GM23338 (cell line): ENCODE results near the gene TTC5. TPM values are rescaled to one million over a fixed set of nuclear protein-coding genes. Genes with fewer than 3 reads are reported as not detected.

Experiments
- ATAC-seq: fragments of 200-7000 bp; cut with Tn5 transposase; 3 replicates; pipeline ENCODE4 v1.9.1; 2020
- DNase-seq: peaks from one replicate; pipeline ENCODE4 v3.0.0-alpha.2; 2015; ENCODE audit warnings: low spot score
- H2AFZ ChIP-seq: fragments of 200-600 bp; sonication (generic); 2 replicates; pipeline ENCODE4 v1.8.0; 2016; ENCODE audit warnings: antibody characterized with exemption, mild to moderate bottlenecking, moderate library complexity
- H3F3A ChIP-seq: fragments of 200-600 bp; sonication (generic); replicated peaks from 2 replicates; pipeline ENCODE4 v1.8.0; 2017; ENCODE audit warnings: antibody characterized with exemption, mixed run types, low read depth
- H3K27ac ChIP-seq: fragments of 200-600 bp; sonication (generic); 2 replicates; pipeline ENCODE4 v1.6.1; 2016; ENCODE audit warnings: low read depth
- H3K27me3 ChIP-seq: fragments of 200-600 bp; sonication (generic); 2 replicates; pipeline ENCODE4 v1.8.0; 2016; ENCODE audit warnings: mild to moderate bottlenecking, mixed run types, moderate library complexity; ENCODE audit not compliant: insufficient read depth
- H3K36me3 ChIP-seq: fragments of 200-600 bp; sonication (generic); 2 replicates; pipeline ENCODE4 v1.8.0; 2016; ENCODE audit warnings: mild to moderate bottlenecking; ENCODE audit not compliant: insufficient read depth
- H3K4me1 ChIP-seq: fragments of 200-600 bp; sonication (generic); 2 replicates; pipeline ENCODE4 v1.8.0; 2016; ENCODE audit warnings: mild to moderate bottlenecking, moderate library complexity; ENCODE audit not compliant: insufficient read depth
- H3K4me2 ChIP-seq: fragments of 200-600 bp; sonication (generic); 2 replicates; pipeline ENCODE4 v1.7.1; 2017; ENCODE audit warnings: mixed run types
- H3K4me3 ChIP-seq: fragments of 200-600 bp; sonication (generic); 2 replicates; pipeline ENCODE4 v1.6.1; 2016; ENCODE audit warnings: mixed run types
- H3K79me2 ChIP-seq: fragments of 200-600 bp; sonication (generic); replicated peaks from 2 replicates; pipeline ENCODE4 v1.8.0; 2017; ENCODE audit warnings: mild to moderate bottlenecking; ENCODE audit not compliant: insufficient read depth
- H3K9me2 ChIP-seq: fragments of 200-600 bp; sonication (generic); 2 replicates; pipeline ENCODE4 v1.8.0; 2017; ENCODE audit not compliant: insufficient read depth
- H4K20me1 ChIP-seq: fragments of 200-600 bp; sonication (generic); replicated peaks from 2 replicates; pipeline ENCODE4 v1.8.0; 2017; ENCODE audit warnings: mild to moderate bottlenecking; ENCODE audit not compliant: insufficient read depth
- H3K27ac Mint-ChIP-seq: 2 replicates; pipeline ENCODE4 v1.8.0; 2020; ENCODE audit warnings: inconsistent platforms, mild to moderate bottlenecking, moderate library complexity, mixed read lengths
- H3K27me3 Mint-ChIP-seq: 3 replicates; pipeline ENCODE4 v1.8.0; 2022; ENCODE audit warnings: low read depth, mild to moderate bottlenecking, moderate library complexity, mixed read lengths, inconsistent platforms; ENCODE audit not compliant: insufficient read depth, poor library complexity
- H3K36me3 Mint-ChIP-seq: 3 replicates; pipeline ENCODE4 v1.8.0; 2021; ENCODE audit warnings: low read depth, mild to moderate bottlenecking, inconsistent platforms, moderate library complexity, mixed read lengths
- H3K4me1 Mint-ChIP-seq: 3 replicates; pipeline ENCODE4 v1.8.0; 2020; ENCODE audit warnings: mild to moderate bottlenecking, inconsistent platforms, mixed read lengths
- H3K4me3 Mint-ChIP-seq: 3 replicates; pipeline ENCODE4 v1.8.0; 2021; ENCODE audit warnings: moderate library complexity, mild to moderate bottlenecking, inconsistent platforms, mixed read lengths
- H3K9me3 Mint-ChIP-seq: 3 replicates; pipeline ENCODE4 v1.8.0; 2020; ENCODE audit warnings: moderate library complexity, mild to moderate bottlenecking, inconsistent platforms, mixed read lengths
- CREB1 ChIP-seq: fragments of 250-450 bp; sonication (Bioruptor Pico); IDR thresholded peaks from 2 replicates; pipeline ENCODE4 v1.5.0; 2020; ENCODE audit warnings: low read depth, mild to moderate bottlenecking, moderate library complexity
- EZH2 ChIP-seq: fragments of 200-600 bp; sonication (generic); IDR thresholded peaks from one replicate; pipeline ENCODE4 v1.8.0; 2017; ENCODE audit warnings: antibody characterized with exemption, mild to moderate bottlenecking, low read depth; ENCODE audit not compliant: unreplicated experiment
- EZH2phosphoT487 ChIP-seq: fragments of 200-600 bp; sonication (generic); IDR thresholded peaks from one replicate; pipeline ENCODE4 v1.8.1; 2018; ENCODE audit warnings: antibody characterized with exemption; ENCODE audit not compliant: unreplicated experiment
- JUNB ChIP-seq: IDR thresholded peaks from one replicate; pipeline ENCODE4 v1.6.1; 2016; ENCODE audit warnings: antibody characterized with exemption; ENCODE audit not compliant: unreplicated experiment
- NANOG ChIP-seq: IDR thresholded peaks from 2 replicates; pipeline ENCODE4 v1.6.1; 2016; ENCODE audit warnings: antibody characterized with exemption, borderline replicate concordance
- POLR2AphosphoS5 ChIP-seq: IDR thresholded peaks from 2 replicates; pipeline ENCODE4 v1.6.1; 2016; ENCODE audit warnings: antibody characterized with exemption, low read depth
- STAT1 ChIP-seq: IDR thresholded peaks from one replicate; pipeline ENCODE4 v1.6.1; 2016; ENCODE audit warnings: antibody characterized with exemption; ENCODE audit not compliant: unreplicated experiment
- ZNF114 ChIP-seq: fragments of 250-450 bp; sonication (Bioruptor Pico); IDR thresholded peaks from 2 replicates; pipeline ENCODE4 v1.5.0; 2020; ENCODE audit warnings: mild to moderate bottlenecking, moderate library complexity
- ZNF331 ChIP-seq: fragments of 250-450 bp; sonication (Bioruptor Pico); IDR thresholded peaks from 2 replicates; pipeline ENCODE4 v1.5.0; 2020; ENCODE audit warnings: low read depth, mild to moderate bottlenecking, moderate library complexity
- polyA plus RNA-seq: library from polyadenylated mRNA; unstranded; fragments of >200 nt; fragmentation: Nextera tagmentation; extraction: Ambion mirVana; gene quantifications from 2 replicates; pipeline ENCODE4 v1.2.1, GENCODE V29; 2016
- total RNA-seq: library from RNA; depleted of rRNA; stranded (reverse); fragments of >200 nt; shearing (Covaris generic); gene quantifications from 2 replicates; pipeline ENCODE4 v1.2.3, GENCODE V29; 2014
- TF ChIP-seq, protein P1 (sequence below): IDR thresholded peaks from 2 replicates; pipeline ENCODE4 v1.6.1; 2016; ENCODE audit warnings: antibody characterized with exemption
- TF ChIP-seq, protein P2 (sequence below): fragments of 250-450 bp; sonication (Bioruptor Pico); IDR thresholded peaks from 2 replicates; pipeline ENCODE4 v1.5.0; 2020; ENCODE audit warnings: mild to moderate bottlenecking, moderate library complexity
- TF ChIP-seq, protein P3 (sequence below), 2 experiments: fragments of 200-600 bp in 1 of 2; sonication (generic) in 1 of 2; conservative IDR thresholded peaks; 2 replicates each; pipeline versions ENCODE4 v1.5.1 to v1.6.1; 2016 to 2017; ENCODE audit warnings: antibody characterized with exemption in 2 of 2, low read depth in 2 of 2, mild to moderate bottlenecking in 2 of 2, moderate library complexity in 1 of 2
- TF ChIP-seq, protein P4 (sequence below): IDR thresholded peaks from one replicate; pipeline ENCODE4 v1.6.1; 2018; ENCODE audit warnings: antibody characterized with exemption; ENCODE audit not compliant: unreplicated experiment

TTC5 gene
- total and polyA plus RNA-seq, 2 experiments from 2014 or later: 9.3 to 14.6 TPM

- peaks cover 31% of the 10 kb centered on the region for H3K4me1 Mint-ChIP-seq
- H2AFZ ChIP-seq: no peak overlapping the region
- peaks cover 83% of the 10 kb centered on the region for H3K36me3 Mint-ChIP-seq
- no peaks in the 10 kb centered on the region for H3K27me3 ChIP-seq
- H3K36me3 ChIP-seq: peaks cover 42% of the 10 kb centered on the region
- H3K4me1 ChIP-seq: peaks cover 16% of the 10 kb centered on the region
- peaks cover 6% of the 10 kb centered on the region for H3K27me3 Mint-ChIP-seq
- H3F3A ChIP-seq: peaks cover 2% of the 10 kb centered on the region; the same call in 1 of the 2 replicates
- no peaks in the 10 kb centered on the region for H3K9me2 ChIP-seq
- H3K27ac ChIP-seq: peak overlapping the region; percentile 53; the same call in 1 of the 2 replicates
- peak overlapping the region; percentile 45; the same call in 1 of the 2 replicates for H3K27ac Mint-ChIP-seq
- H3K79me2 ChIP-seq: peaks cover 92% of the 10 kb centered on the region
- H4K20me1 ChIP-seq: peaks cover 34% of the 10 kb centered on the region
- peak overlapping the region; percentile 9; the same call in 1 of the 3 replicates for H3K4me3 Mint-ChIP-seq
- no peak for TF ChIP-seq EZH2phosphoT487
- TF ChIP-seq, protein P1, sequence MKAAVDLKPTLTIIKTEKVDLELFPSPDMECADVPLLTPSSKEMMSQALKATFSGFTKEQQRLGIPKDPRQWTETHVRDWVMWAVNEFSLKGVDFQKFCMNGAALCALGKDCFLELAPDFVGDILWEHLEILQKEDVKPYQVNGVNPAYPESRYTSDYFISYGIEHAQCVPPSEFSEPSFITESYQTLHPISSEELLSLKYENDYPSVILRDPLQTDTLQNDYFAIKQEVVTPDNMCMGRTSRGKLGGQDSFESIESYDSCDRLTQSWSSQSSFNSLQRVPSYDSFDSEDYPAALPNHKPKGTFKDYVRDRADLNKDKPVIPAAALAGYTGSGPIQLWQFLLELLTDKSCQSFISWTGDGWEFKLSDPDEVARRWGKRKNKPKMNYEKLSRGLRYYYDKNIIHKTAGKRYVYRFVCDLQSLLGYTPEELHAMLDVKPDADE: no peak
- no peak for TF ChIP-seq STAT1
- TF ChIP-seq CREB1 (CRISPR knock-in tag): no peak
- no peak for TF ChIP-seq NANOG
- TF ChIP-seq, protein P2, sequence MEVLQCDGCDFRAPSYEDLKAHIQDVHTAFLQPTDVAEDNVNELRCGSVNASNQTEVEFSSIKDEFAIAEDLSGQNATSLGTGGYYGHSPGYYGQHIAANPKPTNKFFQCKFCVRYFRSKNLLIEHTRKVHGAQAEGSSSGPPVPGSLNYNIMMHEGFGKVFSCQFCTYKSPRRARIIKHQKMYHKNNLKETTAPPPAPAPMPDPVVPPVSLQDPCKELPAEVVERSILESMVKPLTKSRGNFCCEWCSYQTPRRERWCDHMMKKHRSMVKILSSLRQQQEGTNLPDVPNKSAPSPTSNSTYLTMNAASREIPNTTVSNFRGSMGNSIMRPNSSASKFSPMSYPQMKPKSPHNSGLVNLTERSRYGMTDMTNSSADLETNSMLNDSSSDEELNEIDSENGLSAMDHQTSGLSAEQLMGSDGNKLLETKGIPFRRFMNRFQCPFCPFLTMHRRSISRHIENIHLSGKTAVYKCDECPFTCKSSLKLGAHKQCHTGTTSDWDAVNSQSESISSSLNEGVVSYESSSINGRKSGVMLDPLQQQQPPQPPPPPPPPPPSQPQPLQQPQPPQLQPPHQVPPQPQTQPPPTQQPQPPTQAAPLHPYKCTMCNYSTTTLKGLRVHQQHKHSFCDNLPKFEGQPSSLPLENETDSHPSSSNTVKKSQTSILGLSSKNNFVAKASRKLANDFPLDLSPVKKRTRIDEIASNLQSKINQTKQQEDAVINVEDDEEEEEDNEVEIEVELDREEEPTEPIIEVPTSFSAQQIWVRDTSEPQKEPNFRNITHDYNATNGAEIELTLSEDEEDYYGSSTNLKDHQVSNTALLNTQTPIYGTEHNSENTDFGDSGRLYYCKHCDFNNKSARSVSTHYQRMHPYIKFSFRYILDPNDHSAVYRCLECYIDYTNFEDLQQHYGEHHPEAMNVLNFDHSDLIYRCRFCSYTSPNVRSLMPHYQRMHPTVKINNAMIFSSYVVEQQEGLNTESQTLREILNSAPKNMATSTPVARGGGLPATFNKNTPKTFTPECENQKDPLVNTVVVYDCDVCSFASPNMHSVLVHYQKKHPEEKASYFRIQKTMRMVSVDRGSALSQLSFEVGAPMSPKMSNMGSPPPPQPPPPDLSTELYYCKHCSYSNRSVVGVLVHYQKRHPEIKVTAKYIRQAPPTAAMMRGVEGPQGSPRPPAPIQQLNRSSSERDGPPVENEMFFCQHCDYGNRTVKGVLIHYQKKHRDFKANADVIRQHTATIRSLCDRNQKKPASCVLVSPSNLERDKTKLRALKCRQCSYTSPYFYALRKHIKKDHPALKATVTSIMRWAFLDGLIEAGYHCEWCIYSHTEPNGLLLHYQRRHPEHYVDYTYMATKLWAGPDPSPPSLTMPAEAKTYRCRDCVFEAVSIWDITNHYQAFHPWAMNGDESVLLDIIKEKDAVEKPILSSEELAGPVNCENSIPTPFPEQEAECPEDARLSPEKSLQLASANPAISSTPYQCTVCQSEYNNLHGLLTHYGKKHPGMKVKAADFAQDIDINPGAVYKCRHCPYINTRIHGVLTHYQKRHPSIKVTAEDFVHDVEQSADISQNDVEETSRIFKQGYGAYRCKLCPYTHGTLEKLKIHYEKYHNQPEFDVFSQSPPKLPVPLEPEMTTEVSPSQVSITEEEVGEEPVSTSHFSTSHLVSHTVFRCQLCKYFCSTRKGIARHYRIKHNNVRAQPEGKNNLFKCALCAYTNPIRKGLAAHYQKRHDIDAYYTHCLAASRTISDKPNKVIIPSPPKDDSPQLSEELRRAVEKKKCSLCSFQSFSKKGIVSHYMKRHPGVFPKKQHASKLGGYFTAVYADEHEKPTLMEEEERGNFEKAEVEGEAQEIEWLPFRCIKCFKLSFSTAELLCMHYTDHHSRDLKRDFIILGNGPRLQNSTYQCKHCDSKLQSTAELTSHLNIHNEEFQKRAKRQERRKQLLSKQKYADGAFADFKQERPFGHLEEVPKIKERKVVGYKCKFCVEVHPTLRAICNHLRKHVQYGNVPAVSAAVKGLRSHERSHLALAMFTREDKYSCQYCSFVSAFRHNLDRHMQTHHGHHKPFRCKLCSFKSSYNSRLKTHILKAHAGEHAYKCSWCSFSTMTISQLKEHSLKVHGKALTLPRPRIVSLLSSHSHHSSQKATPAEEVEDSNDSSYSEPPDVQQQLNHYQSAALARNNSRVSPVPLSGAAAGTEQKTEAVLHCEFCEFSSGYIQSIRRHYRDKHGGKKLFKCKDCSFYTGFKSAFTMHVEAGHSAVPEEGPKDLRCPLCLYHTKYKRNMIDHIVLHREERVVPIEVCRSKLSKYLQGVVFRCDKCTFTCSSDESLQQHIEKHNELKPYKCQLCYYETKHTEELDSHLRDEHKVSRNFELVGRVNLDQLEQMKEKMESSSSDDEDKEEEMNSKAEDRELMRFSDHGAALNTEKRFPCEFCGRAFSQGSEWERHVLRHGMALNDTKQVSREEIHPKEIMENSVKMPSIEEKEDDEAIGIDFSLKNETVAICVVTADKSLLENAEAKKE (CRISPR knock-in tag): no peak
- no peak for TF ChIP-seq EZH2
- no peak for TF ChIP-seq POLR2AphosphoS5
- TF ChIP-seq, protein P3, sequence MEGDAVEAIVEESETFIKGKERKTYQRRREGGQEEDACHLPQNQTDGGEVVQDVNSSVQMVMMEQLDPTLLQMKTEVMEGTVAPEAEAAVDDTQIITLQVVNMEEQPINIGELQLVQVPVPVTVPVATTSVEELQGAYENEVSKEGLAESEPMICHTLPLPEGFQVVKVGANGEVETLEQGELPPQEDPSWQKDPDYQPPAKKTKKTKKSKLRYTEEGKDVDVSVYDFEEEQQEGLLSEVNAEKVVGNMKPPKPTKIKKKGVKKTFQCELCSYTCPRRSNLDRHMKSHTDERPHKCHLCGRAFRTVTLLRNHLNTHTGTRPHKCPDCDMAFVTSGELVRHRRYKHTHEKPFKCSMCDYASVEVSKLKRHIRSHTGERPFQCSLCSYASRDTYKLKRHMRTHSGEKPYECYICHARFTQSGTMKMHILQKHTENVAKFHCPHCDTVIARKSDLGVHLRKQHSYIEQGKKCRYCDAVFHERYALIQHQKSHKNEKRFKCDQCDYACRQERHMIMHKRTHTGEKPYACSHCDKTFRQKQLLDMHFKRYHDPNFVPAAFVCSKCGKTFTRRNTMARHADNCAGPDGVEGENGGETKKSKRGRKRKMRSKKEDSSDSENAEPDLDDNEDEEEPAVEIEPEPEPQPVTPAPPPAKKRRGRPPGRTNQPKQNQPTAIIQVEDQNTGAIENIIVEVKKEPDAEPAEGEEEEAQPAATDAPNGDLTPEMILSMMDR (conservative IDR thresholded peaks at IDR 0.05; ENCODE audit: low read depth in 2 of 2): no peak
- TF ChIP-seq ZNF114 (CRISPR knock-in tag): no peak
- no peak for TF ChIP-seq JUNB
- TF ChIP-seq, protein P4, sequence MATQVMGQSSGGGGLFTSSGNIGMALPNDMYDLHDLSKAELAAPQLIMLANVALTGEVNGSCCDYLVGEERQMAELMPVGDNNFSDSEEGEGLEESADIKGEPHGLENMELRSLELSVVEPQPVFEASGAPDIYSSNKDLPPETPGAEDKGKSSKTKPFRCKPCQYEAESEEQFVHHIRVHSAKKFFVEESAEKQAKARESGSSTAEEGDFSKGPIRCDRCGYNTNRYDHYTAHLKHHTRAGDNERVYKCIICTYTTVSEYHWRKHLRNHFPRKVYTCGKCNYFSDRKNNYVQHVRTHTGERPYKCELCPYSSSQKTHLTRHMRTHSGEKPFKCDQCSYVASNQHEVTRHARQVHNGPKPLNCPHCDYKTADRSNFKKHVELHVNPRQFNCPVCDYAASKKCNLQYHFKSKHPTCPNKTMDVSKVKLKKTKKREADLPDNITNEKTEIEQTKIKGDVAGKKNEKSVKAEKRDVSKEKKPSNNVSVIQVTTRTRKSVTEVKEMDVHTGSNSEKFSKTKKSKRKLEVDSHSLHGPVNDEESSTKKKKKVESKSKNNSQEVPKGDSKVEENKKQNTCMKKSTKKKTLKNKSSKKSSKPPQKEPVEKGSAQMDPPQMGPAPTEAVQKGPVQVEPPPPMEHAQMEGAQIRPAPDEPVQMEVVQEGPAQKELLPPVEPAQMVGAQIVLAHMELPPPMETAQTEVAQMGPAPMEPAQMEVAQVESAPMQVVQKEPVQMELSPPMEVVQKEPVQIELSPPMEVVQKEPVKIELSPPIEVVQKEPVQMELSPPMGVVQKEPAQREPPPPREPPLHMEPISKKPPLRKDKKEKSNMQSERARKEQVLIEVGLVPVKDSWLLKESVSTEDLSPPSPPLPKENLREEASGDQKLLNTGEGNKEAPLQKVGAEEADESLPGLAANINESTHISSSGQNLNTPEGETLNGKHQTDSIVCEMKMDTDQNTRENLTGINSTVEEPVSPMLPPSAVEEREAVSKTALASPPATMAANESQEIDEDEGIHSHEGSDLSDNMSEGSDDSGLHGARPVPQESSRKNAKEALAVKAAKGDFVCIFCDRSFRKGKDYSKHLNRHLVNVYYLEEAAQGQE: no peak
- TF ChIP-seq ZNF331 (CRISPR knock-in tag): no peak
- H3K9me3 Mint-ChIP-seq: no peaks in the 10 kb centered on the region
- ATAC-seq: no peak
- peak overlapping the region; percentile 82; the same call in 1 of the 2 replicates for H3K4me2 ChIP-seq
- H3K4me3 ChIP-seq: no peak overlapping the region
- DNase-seq: no peak
These were observed 23.0 kb upstream of the TTC5 start for GRCh38 chr14:20328705-20329104.
